Activated naive CD8-positive, alpha-beta T cell (primary cell): ENCODE measurements around the gene CRTC1.

ENCODE experiments used
- H3K27ac Mint-ChIP-seq: one replicate; pipeline ENCODE4 v1.8.0; 2021; ENCODE audit warnings: mixed read lengths
- H3K27me3 Mint-ChIP-seq: one replicate; pipeline ENCODE4 v1.8.0; 2021; ENCODE audit warnings: mixed read lengths
- H3K36me3 Mint-ChIP-seq: one replicate; pipeline ENCODE4 v1.8.0; 2021; ENCODE audit warnings: mixed read lengths
- H3K4me1 Mint-ChIP-seq: one replicate; pipeline ENCODE4 v1.8.0; 2021; ENCODE audit warnings: low read depth, mixed read lengths
- H3K4me3 Mint-ChIP-seq: one replicate; pipeline ENCODE4 v1.8.0; 2021; ENCODE audit warnings: mild to moderate bottlenecking, mixed read lengths
- H3K9me3 Mint-ChIP-seq: one replicate; pipeline ENCODE4 v1.8.0; 2021; ENCODE audit warnings: low read depth, mixed read lengths

CRTC1 gene

GRCh38 chr19:18660051-18660910 lies 23.2 kb upstream of the CRTC1 start:
- Mint-ChIP-seq H3K27me3 (no peaks in the 10 kb centered on the region), H3K27ac (no peak overlapping the region), H3K9me3 (no peaks in the 10 kb centered on the region), H3K36me3 (peaks cover 2% of the 10 kb centered on the region), H3K4me3 (no peak overlapping the region), H3K4me1 (peaks cover 21% of the 10 kb centered on the region)

- H3K9me3 Mint-ChIP-seq = no peaks in the 10 kb centered on the region
- peak overlapping the region; percentile 64 for H3K27ac Mint-ChIP-seq
- H3K4me1 Mint-ChIP-seq = peaks cover 21% of the 10 kb centered on the region
- H3K4me3 Mint-ChIP-seq = no peak overlapping the region
- H3K36me3 Mint-ChIP-seq = peaks cover 2% of the 10 kb centered on the region
- no peaks in the 10 kb centered on the region for H3K27me3 Mint-ChIP-seq
Measured at GRCh38 chr19:18660939-18661670, 22.4 kb upstream of the CRTC1 start.

- H3K27me3 Mint-ChIP-seq = no peaks in the 10 kb centered on the region
Measured at GRCh38 chr19:18662972-18663732, 20.3 kb upstream of the CRTC1 start.

GRCh38 chr19:18663940-18664530 lies 19.4 kb upstream of the CRTC1 start:
- peak overlapping the region; percentile 57 for H3K4me3 Mint-ChIP-seq
- H3K27ac Mint-ChIP-seq = no peak overlapping the region
- no peaks in the 10 kb centered on the region for H3K9me3 Mint-ChIP-seq

More at GRCh38 chr19:18662972-18663732, 20.3 kb upstream of the CRTC1 start:
- Mint-ChIP-seq H3K27ac (no peak overlapping the region), H3K4me3 (no peak overlapping the region), H3K36me3 (peaks cover 2% of the 10 kb centered on the region), H3K9me3 (no peaks in the 10 kb centered on the region), H3K4me1 (peaks cover 18% of the 10 kb centered on the region)

GRCh38 chr19:18665771-18666202 lies 17.7 kb upstream of the CRTC1 start:
- Mint-ChIP-seq H3K27me3 (no peaks in the 10 kb centered on the region), H3K4me1 (peaks cover 13% of the 10 kb centered on the region), H3K27ac (no peak overlapping the region), H3K9me3 (no peaks in the 10 kb centered on the region), H3K36me3 (peaks cover 6% of the 10 kb centered on the region), H3K4me3 (no peak overlapping the region)

More at GRCh38 chr19:18663940-18664530, 19.4 kb upstream of the CRTC1 start:
- Mint-ChIP-seq H3K36me3 (peaks cover 2% of the 10 kb centered on the region), H3K27me3 (no peaks in the 10 kb centered on the region), H3K4me1 (peaks cover 13% of the 10 kb centered on the region)

- Mint-ChIP-seq H3K27ac (no peak overlapping the region), H3K4me1 (peaks cover 12% of the 10 kb centered on the region), H3K4me3 (no peak overlapping the region), H3K36me3 (peaks cover 6% of the 10 kb centered on the region), H3K9me3 (no peaks in the 10 kb centered on the region), H3K27me3 (no peaks in the 10 kb centered on the region)
Measured at GRCh38 chr19:18666317-18666716, 17.2 kb upstream of the CRTC1 start.

- Mint-ChIP-seq H3K36me3 (peaks cover 4% of the 10 kb centered on the region), H3K27ac (no peak overlapping the region)
Measured at GRCh38 chr19:18666784-18667183, 16.7 kb upstream of the CRTC1 start.

GRCh38 chr19:18667531-18668251 lies 15.8 kb upstream of the CRTC1 start:
- no peaks in the 10 kb centered on the region for H3K27me3 Mint-ChIP-seq
- H3K4me1 Mint-ChIP-seq = peaks cover 10% of the 10 kb centered on the region
- H3K9me3 Mint-ChIP-seq = no peaks in the 10 kb centered on the region
- H3K27ac Mint-ChIP-seq = no peak overlapping the region
- H3K4me3 Mint-ChIP-seq = no peak overlapping the region
- H3K36me3 Mint-ChIP-seq = peaks cover 4% of the 10 kb centered on the region

More at GRCh38 chr19:18666784-18667183, 16.7 kb upstream of the CRTC1 start:
- Mint-ChIP-seq H3K4me3 (no peak overlapping the region), H3K4me1 (peaks cover 10% of the 10 kb centered on the region), H3K27me3 (no peaks in the 10 kb centered on the region), H3K9me3 (no peaks in the 10 kb centered on the region)

- Mint-ChIP-seq H3K36me3 (peaks cover 4% of the 10 kb centered on the region), H3K4me1 (peaks cover 9% of the 10 kb centered on the region), H3K4me3 (no peak overlapping the region), H3K27me3 (no peaks in the 10 kb centered on the region), H3K9me3 (no peaks in the 10 kb centered on the region), H3K27ac (no peak overlapping the region)
Measured at GRCh38 chr19:18668252-18668631, 15.2 kb upstream of the CRTC1 start.

GRCh38 chr19:18668744-18669523 lies 14.5 kb upstream of the CRTC1 start:
- Mint-ChIP-seq H3K36me3 (peaks cover 4% of the 10 kb centered on the region), H3K4me3 (no peak overlapping the region), H3K9me3 (no peaks in the 10 kb centered on the region), H3K27ac (no peak overlapping the region), H3K4me1 (peaks cover 4% of the 10 kb centered on the region), H3K27me3 (no peaks in the 10 kb centered on the region)

- Mint-ChIP-seq H3K4me3 (no peak overlapping the region), H3K36me3 (peaks cover 4% of the 10 kb centered on the region), H3K4me1 (no peaks in the 10 kb centered on the region), H3K27me3 (no peaks in the 10 kb centered on the region), H3K9me3 (no peaks in the 10 kb centered on the region), H3K27ac (no peak overlapping the region)
Measured at GRCh38 chr19:18669524-18669817, 14.0 kb upstream of the CRTC1 start.

GRCh38 chr19:18669883-18670282 lies 13.6 kb upstream of the CRTC1 start:
- no peak overlapping the region for H3K27ac Mint-ChIP-seq
- H3K4me3 Mint-ChIP-seq = no peak overlapping the region
- no peaks in the 10 kb centered on the region for H3K9me3 Mint-ChIP-seq
- H3K27me3 Mint-ChIP-seq = no peaks in the 10 kb centered on the region
- H3K36me3 Mint-ChIP-seq = peaks cover 4% of the 10 kb centered on the region
- H3K4me1 Mint-ChIP-seq = no peaks in the 10 kb centered on the region

GRCh38 chr19:18670312-18670711 lies 13.2 kb upstream of the CRTC1 start:
- H3K36me3 Mint-ChIP-seq = peaks cover 4% of the 10 kb centered on the region
- no peaks in the 10 kb centered on the region for H3K9me3 Mint-ChIP-seq
- H3K27ac Mint-ChIP-seq = no peak overlapping the region
- H3K4me3 Mint-ChIP-seq = no peak overlapping the region
- H3K4me1 Mint-ChIP-seq = no peaks in the 10 kb centered on the region
- no peaks in the 10 kb centered on the region for H3K27me3 Mint-ChIP-seq
